Loucy (cell line): ENCODE results near the gene APOM.
A peak's percentile ranks its signal among the peaks of the same experiment; 100 is the strongest.

ENCODE experiments used
- H2AFZ ChIP-seq: fragments of 200-600 bp; sonication (generic); 2 replicates; pipeline ENCODE4 v1.6.0; 2016; ENCODE audit warnings: antibody characterized with exemption, mild to moderate bottlenecking, low read length, moderate library complexity
- H3F3A ChIP-seq: fragments of 200-600 bp; 2 replicates; pipeline ENCODE4 v1.6.0; 2016; ENCODE audit warnings: antibody characterized with exemption, low read depth, mild to moderate bottlenecking
- H3K27me3 ChIP-seq: fragments of 200-600 bp; sonication (generic); 2 replicates; pipeline ENCODE4 v1.6.1; 2014; ENCODE audit warnings: low read length, mild to moderate bottlenecking; ENCODE audit not compliant: insufficient read depth, poor library complexity, severe bottlenecking
- H3K36me3 ChIP-seq: fragments of 200-600 bp; sonication (generic); 2 replicates; pipeline ENCODE4 v1.6.1; 2016; ENCODE audit warnings: low read length; ENCODE audit not compliant: insufficient read depth
- H3K4me1 ChIP-seq: fragments of 200-600 bp; sonication (generic); 2 replicates; pipeline ENCODE4 v1.5.1; 2014; ENCODE audit warnings: low read length, mild to moderate bottlenecking; ENCODE audit not compliant: insufficient read depth, poor library complexity, severe bottlenecking
- H3K4me2 ChIP-seq: fragments of 200-600 bp; sonication (generic); 2 replicates; pipeline ENCODE4 v1.6.0; 2014; ENCODE audit warnings: antibody characterized with exemption, low read length, low read depth, mild to moderate bottlenecking; ENCODE audit not compliant: poor library complexity, severe bottlenecking
- H3K4me3 ChIP-seq: fragments of 200-600 bp; sonication (generic); 2 replicates; pipeline ENCODE4 v1.5.1; 2014; ENCODE audit warnings: low read length, mild to moderate bottlenecking, mixed read lengths; ENCODE audit not compliant: poor library complexity, severe bottlenecking
- H3K79me2 ChIP-seq: fragments of 200-600 bp; sonication (generic); 2 replicates; pipeline ENCODE4 v1.6.1; 2014; ENCODE audit warnings: low read length; ENCODE audit not compliant: insufficient read depth
- H3K9ac ChIP-seq: fragments of 200-600 bp; sonication (generic); 2 replicates; pipeline ENCODE4 v1.6.0; 2014; ENCODE audit warnings: mild to moderate bottlenecking, low read depth, low read length, moderate library complexity; ENCODE audit not compliant: poor library complexity, severe bottlenecking
- H3K9me2 ChIP-seq: fragments of 200-600 bp; sonication (generic); replicated peaks from 2 replicates; pipeline ENCODE4 v1.6.1; 2016; ENCODE audit warnings: low read depth, low read length, mixed read lengths
- H3K9me3 ChIP-seq: fragments of 200-600 bp; sonication (generic); 2 replicates; pipeline ENCODE4 v1.6.1; 2014; ENCODE audit warnings: mild to moderate bottlenecking, antibody characterized with exemption, low read length, low read depth; ENCODE audit not compliant: insufficient read depth
- H4K20me1 ChIP-seq: fragments of 200-600 bp; sonication (generic); 2 replicates; pipeline ENCODE4 v1.6.0; 2014; ENCODE audit warnings: antibody characterized with exemption, low read length, mild to moderate bottlenecking; ENCODE audit not compliant: insufficient read depth, poor library complexity, severe bottlenecking
- EZH2phosphoT487 ChIP-seq: fragments of 200-600 bp; IDR thresholded peaks from 2 replicates; pipeline ENCODE4 v1.6.1; 2018; ENCODE audit warnings: antibody characterized with exemption, mild to moderate bottlenecking, moderate library complexity, borderline replicate concordance
- TF ChIP-seq, protein P1 (sequence below): fragments of 200-600 bp; sonication (generic); conservative IDR thresholded peaks from 2 replicates; pipeline ENCODE4 v1.5.1; 2014; ENCODE audit warnings: mild to moderate bottlenecking, antibody characterized with exemption, low read length

The APOM gene

GRCh38 chr6:31658158-31658688 lies 2.5 kb downstream of the APOM start:
- Histone ChIP-seq H3K4me3 (peak overlapping the region; percentile 92), H3K9me3 (no peaks in the 10 kb centered on the region), H3K9ac (peak overlapping the region; percentile 88), H3K36me3 (no peaks in the 10 kb centered on the region), H4K20me1 (peaks cover 10% of the 10 kb centered on the region), H3K9me2 (no peaks in the 10 kb centered on the region), H2AFZ (no peak overlapping the region), H3F3A (0 out of 2 replicates have a peak, but pooled peaks cover 4% of the 10 kb centered on the region), H3K27me3 (no peaks in the 10 kb centered on the region), H3K79me2 (peaks cover 45% of the 10 kb centered on the region), H3K4me2 (peak overlapping the region; percentile 93), H3K4me1 (peaks cover 44% of the 10 kb centered on the region)
- no peak for TF ChIP-seq EZH2phosphoT487

- Histone ChIP-seq H3K79me2 (peaks cover 49% of the 10 kb centered on the region), H3K9me3 (no peaks in the 10 kb centered on the region), H3K9ac (peak overlapping the region; percentile 88), H3K4me3 (peak overlapping the region; percentile 92), H2AFZ (no peak overlapping the region), H3F3A (0 out of 2 replicates have a peak, but pooled peaks cover 4% of the 10 kb centered on the region), H3K4me2 (peak overlapping the region; percentile 93), H3K9me2 (no peaks in the 10 kb centered on the region), H3K27me3 (no peaks in the 10 kb centered on the region), H3K4me1 (peaks cover 49% of the 10 kb centered on the region), H3K36me3 (no peaks in the 10 kb centered on the region), H4K20me1 (peaks cover 10% of the 10 kb centered on the region)
- TF ChIP-seq EZH2phosphoT487: no peak
- TF ChIP-seq, protein P1, sequence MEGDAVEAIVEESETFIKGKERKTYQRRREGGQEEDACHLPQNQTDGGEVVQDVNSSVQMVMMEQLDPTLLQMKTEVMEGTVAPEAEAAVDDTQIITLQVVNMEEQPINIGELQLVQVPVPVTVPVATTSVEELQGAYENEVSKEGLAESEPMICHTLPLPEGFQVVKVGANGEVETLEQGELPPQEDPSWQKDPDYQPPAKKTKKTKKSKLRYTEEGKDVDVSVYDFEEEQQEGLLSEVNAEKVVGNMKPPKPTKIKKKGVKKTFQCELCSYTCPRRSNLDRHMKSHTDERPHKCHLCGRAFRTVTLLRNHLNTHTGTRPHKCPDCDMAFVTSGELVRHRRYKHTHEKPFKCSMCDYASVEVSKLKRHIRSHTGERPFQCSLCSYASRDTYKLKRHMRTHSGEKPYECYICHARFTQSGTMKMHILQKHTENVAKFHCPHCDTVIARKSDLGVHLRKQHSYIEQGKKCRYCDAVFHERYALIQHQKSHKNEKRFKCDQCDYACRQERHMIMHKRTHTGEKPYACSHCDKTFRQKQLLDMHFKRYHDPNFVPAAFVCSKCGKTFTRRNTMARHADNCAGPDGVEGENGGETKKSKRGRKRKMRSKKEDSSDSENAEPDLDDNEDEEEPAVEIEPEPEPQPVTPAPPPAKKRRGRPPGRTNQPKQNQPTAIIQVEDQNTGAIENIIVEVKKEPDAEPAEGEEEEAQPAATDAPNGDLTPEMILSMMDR: no peak
Observed at GRCh38 chr6:31658983-31659648, 3.4 kb downstream of the APOM start.

DNA sequence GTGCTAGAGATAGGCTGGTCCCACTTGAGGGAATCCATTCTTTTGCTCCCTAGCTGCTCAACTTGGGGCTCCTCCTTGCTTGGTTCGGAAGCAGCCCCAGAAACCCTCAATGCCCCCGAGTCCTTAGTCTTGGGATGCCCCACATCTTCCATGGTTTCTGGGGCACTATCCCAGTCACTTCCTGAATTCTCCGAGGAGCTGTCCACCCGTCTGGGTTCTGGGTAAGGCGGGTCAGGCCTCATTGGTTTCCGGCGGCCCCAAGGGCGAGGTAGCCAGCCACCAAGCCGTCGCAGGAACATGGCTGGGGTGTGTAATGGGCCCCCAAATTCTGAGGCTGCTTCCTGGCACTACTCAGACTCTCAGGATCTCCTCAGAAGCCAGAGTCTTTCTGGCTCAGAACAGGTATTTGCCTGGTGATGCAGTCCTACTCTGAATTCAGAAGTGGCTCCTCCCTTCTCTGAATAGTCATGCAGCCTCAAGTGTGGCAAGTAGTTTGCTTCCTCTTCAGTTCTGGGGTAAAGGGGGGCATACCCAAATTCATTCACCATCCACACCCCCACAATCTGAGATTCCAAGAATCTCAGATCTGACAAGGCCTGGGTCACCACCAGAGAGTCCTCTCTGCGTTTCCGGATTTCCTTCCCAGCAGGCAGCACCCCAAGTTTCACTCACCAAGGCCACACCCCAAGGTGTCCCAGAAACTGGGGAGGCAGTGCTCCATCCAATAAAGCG lies 4.1 kb downstream of the APOM start:
- Histone ChIP-seq H3K36me3 (no peaks in the 10 kb centered on the region), H3K27me3 (no peaks in the 10 kb centered on the region), H3K9me3 (no peaks in the 10 kb centered on the region), H3K4me3 (peak overlapping the region; percentile 92), H3F3A (no peaks in the 10 kb centered on the region), H2AFZ (no peak overlapping the region), H4K20me1 (peaks cover 10% of the 10 kb centered on the region), H3K9me2 (no peaks in the 10 kb centered on the region), H3K79me2 (peaks cover 56% of the 10 kb centered on the region), H3K4me1 (peaks cover 51% of the 10 kb centered on the region), H3K4me2 (peak overlapping the region; percentile 93), H3K9ac (peak overlapping the region; percentile 88)
- no peak for TF ChIP-seq EZH2phosphoT487
- TF ChIP-seq, protein P1: no peak
